ENCODE data around the gene ARHGEF35. TPM values are rescaled to one million over a fixed set of nuclear protein-coding genes. Genes with fewer than 3 reads are reported as not detected.
"Not testable (repeated sequence)": the region's sequence is repeated elsewhere in the genome, so short reads cannot be mapped to it uniquely, and the experiment has no call there.

The ARHGEF35 gene
- polyA plus RNA-seq (2014; cell fraction: cytosol; rRNA removed): not detected in 2 replicates
- not detected in 2 replicates for polyA plus RNA-seq (2014; cell fraction: nucleus; rRNA removed)

GRCh38 chr7:144195212-144195872, at the start of gene ARHGEF35:
ARHGEF35 (minus strand) TSS chr7:144195833; CDS start chr7:144188383, 7,450 bp downstream.
- not testable (repeated sequence) for DNase-seq (ENCODE audit: low spot score)

- DNase-seq (ENCODE audit: low spot score): not testable (repeated sequence)
Measured at GRCh38 chr7:144245372-144245771, 49.7 kb upstream of the ARHGEF35 start.

GRCh38 chr7:144239365-144239764, 43.7 kb upstream of the ARHGEF35 start, which contains the start of gene OR2A42:
OR2A42 (minus strand) TSS chr7:144239605; CDS start chr7:144232843, 6,762 bp downstream.
- DNase-seq (ENCODE audit: low spot score): not testable (repeated sequence)

- DNase-seq (ENCODE audit: low spot score): not testable (repeated sequence)
Measured at GRCh38 chr7:144238530-144239082, 43.0 kb upstream of the ARHGEF35 start.

GRCh38 chr7:144233039-144233438, 37.4 kb upstream of the ARHGEF35 start:
- not testable (repeated sequence) for DNase-seq (ENCODE audit: low spot score)

GRCh38 chr7:144231027-144231426, 35.4 kb upstream of the ARHGEF35 start:
- not testable (repeated sequence) for DNase-seq (ENCODE audit: low spot score)

GRCh38 chr7:144228810-144229209, 33.2 kb upstream of the ARHGEF35 start:
- DNase-seq (ENCODE audit: low spot score): not testable (repeated sequence)

GRCh38 chr7:144226866-144227265, 31.2 kb upstream of the ARHGEF35 start:
- not testable (repeated sequence) for DNase-seq (ENCODE audit: low spot score)

GRCh38 chr7:144223675-144224074, 28.0 kb upstream of the ARHGEF35 start:
- not testable (repeated sequence) for DNase-seq (ENCODE audit: low spot score)

- not testable (repeated sequence) for DNase-seq (ENCODE audit: low spot score)
Measured at GRCh38 chr7:144220531-144220930, 24.9 kb upstream of the ARHGEF35 start.

- DNase-seq (ENCODE audit: low spot score): not testable (repeated sequence)
Measured at GRCh38 chr7:144219149-144219548, 23.5 kb upstream of the ARHGEF35 start.

- not testable (repeated sequence) for DNase-seq (ENCODE audit: low spot score)
Measured at GRCh38 chr7:144218581-144218980, 22.9 kb upstream of the ARHGEF35 start.

- not testable (repeated sequence) for DNase-seq (ENCODE audit: low spot score)
Measured at GRCh38 chr7:144217200-144217599, 21.6 kb upstream of the ARHGEF35 start.

GRCh38 chr7:144205306-144205705, 9.7 kb upstream of the ARHGEF35 start:
- not testable (repeated sequence) for DNase-seq (ENCODE audit: low spot score)

GRCh38 chr7:144203086-144203485, 7.5 kb upstream of the ARHGEF35 start:
- DNase-seq (ENCODE audit: low spot score): not testable (repeated sequence)

GRCh38 chr7:144201978-144202377, 6.3 kb upstream of the ARHGEF35 start:
- not testable (repeated sequence) for DNase-seq (ENCODE audit: low spot score)

- DNase-seq (ENCODE audit: low spot score): not testable (repeated sequence)
Measured at GRCh38 chr7:144198934-144199333, 3.3 kb upstream of the ARHGEF35 start.

- DNase-seq (ENCODE audit: low spot score): not testable (repeated sequence)
Measured at GRCh38 chr7:144194453-144194852, 1.2 kb downstream of the ARHGEF35 start.

- not testable (repeated sequence) for DNase-seq (ENCODE audit: low spot score)
Measured at GRCh38 chr7:144193782-144194181, 1.9 kb downstream of the ARHGEF35 start.

GRCh38 chr7:144188578-144189171, 7.0 kb downstream of the ARHGEF35 start:
- not testable (repeated sequence) for DNase-seq (ENCODE audit: low spot score)

- not testable (repeated sequence) for DNase-seq (ENCODE audit: low spot score)
Measured at GRCh38 chr7:144187848-144188247, 7.8 kb downstream of the ARHGEF35 start.

GRCh38 chr7:144183166-144183565, 12.5 kb downstream of the ARHGEF35 start, which contains the start of gene CTAGE4:
CTAGE4 (plus strand) TSS chr7:144183466; CDS start chr7:144183504, 38 bp downstream.
- not testable (repeated sequence) for DNase-seq (ENCODE audit: low spot score)
